ENCODE results near the gene PIAS2. TPM values are rescaled to one million over a fixed set of nuclear protein-coding genes. Genes with fewer than 3 reads are reported as not detected.

PIAS2 gene
- total and polyA plus RNA-seq, 2 of the 13 experiments (the other 11 are each of a cell fraction or from before 2014, with no cell fraction given): 12.2 to 12.7 TPM

DNA sequence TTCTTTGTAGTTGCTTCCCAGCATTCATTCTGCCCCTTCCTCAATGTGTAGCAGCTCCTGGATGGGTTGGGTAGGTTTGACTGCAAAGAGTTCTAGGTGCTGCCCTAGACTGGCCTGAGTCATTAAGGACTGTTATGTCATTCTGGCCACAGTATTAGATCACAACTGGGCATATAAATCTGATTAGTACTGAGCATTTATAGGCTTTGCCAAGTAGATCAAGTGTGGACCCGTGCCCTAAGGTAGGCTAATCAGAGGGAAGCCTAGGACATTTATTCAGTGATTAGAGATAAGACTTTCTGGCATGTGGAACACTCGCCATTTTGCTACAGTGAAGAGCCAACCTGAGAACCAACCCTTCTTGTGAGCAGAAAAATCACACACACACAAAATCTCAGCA lies 2.8 kb upstream of the PIAS2 start:
- ATAC-seq (no peak), FAIRE-seq (no peak), DNase-seq (ENCODE audit: low spot score) (no peak)
- H3K79me2 ChIP-seq (ENCODE audit: insufficient read depth, low read length): peaks cover 17% of the 10 kb centered on the region
- H3K4me2 ChIP-seq (ENCODE audit: low read depth, low read length): no peak overlapping the region
- CTCF ChIA-PET (ENCODE audit: low intra/inter-chr PET ratio, low total read pairs): no interaction called here
- H3K4me1 ChIP-seq (ENCODE audit: insufficient read depth, low read length): peaks cover 18% of the 10 kb centered on the region
- 0% methylated on average over 1 of the region's 2 CpGs for WGBS (ENCODE audit: low lambda C conversion rate)
- no peaks in the 10 kb centered on the region for H3K9me3 ChIP-seq (ENCODE audit: low read length)
- POLR2A ChIA-PET: no interaction called here
- H3K36me3 ChIP-seq (replicated peaks in 1 of 2; ENCODE audit: control insufficient read depth in 1 of 2, insufficient read depth in 2 of 2, low read length in 2 of 2): no peaks in the 10 kb centered on the region
- no TSS peak for BruUV-seq (replicated peaks)
- TF ChIP-seq ZNF7 (CRISPR knock-in tag; IDR thresholded peaks at IDR 0.05) (no peak), CENPX (CRISPR knock-in tag; IDR thresholded peaks at IDR 0.05) (no peak), ZFAT (CRISPR knock-in tag; conservative IDR thresholded peaks at IDR 0.05) (no peak), ZNF816 (CRISPR knock-in tag; IDR thresholded peaks at IDR 0.05; ENCODE audit: borderline replicate concordance) (no peak), HOXD1 (CRISPR knock-in tag; IDR thresholded peaks at IDR 0.05) (no peak), ZNF530 (CRISPR knock-in tag; IDR thresholded peaks at IDR 0.05; ENCODE audit: low read depth) (no peak), HIVEP1 (CRISPR knock-in tag; IDR thresholded peaks at IDR 0.05) (no peak), KDM1A (CRISPR knock-in tag; IDR thresholded peaks at IDR 0.05) (no peak), ZNF33B (CRISPR knock-in tag; IDR thresholded peaks at IDR 0.05) (no peak), SOX6 (IDR thresholded peaks at IDR 0.05) (no peak), SOX6 (CRISPR knock-in tag; IDR thresholded peaks at IDR 0.05) (no peak), IRX3 (CRISPR knock-in tag; IDR thresholded peaks at IDR 0.05; ENCODE audit: borderline replicate concordance, low read depth) (no peak), ONECUT2 (CRISPR knock-in tag; IDR thresholded peaks at IDR 0.05) (no peak)
- TF ChIP-seq, protein P1, sequence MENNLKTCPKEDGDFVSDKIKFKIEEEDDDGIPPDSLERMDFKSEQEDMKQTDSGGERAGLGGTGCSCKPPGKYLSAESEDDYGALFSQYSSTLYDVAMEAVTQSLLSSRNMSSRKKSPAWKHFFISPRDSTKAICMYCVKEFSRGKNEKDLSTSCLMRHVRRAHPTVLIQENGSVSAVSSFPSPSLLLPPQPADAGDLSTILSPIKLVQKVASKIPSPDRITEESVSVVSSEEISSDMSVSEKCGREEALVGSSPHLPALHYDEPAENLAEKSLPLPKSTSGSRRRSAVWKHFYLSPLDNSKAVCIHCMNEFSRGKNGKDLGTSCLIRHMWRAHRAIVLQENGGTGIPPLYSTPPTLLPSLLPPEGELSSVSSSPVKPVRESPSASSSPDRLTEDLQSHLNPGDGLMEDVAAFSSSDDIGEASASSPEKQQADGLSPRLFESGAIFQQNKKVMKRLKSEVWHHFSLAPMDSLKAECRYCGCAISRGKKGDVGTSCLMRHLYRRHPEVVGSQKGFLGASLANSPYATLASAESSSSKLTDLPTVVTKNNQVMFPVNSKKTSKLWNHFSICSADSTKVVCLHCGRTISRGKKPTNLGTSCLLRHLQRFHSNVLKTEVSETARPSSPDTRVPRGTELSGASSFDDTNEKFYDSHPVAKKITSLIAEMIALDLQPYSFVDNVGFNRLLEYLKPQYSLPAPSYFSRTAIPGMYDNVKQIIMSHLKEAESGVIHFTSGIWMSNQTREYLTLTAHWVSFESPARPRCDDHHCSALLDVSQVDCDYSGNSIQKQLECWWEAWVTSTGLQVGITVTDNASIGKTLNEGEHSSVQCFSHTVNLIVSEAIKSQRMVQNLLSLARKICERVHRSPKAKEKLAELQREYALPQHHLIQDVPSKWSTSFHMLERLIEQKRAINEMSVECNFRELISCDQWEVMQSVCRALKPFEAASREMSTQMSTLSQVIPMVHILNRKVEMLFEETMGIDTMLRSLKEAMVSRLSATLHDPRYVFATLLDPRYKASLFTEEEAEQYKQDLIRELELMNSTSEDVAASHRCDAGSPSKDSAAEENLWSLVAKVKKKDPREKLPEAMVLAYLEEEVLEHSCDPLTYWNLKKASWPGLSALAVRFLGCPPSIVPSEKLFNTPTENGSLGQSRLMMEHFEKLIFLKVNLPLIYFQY (CRISPR knock-in tag; IDR thresholded peaks at IDR 0.05; ENCODE audit: borderline replicate concordance): no peak
- TF ChIP-seq, protein P2, sequence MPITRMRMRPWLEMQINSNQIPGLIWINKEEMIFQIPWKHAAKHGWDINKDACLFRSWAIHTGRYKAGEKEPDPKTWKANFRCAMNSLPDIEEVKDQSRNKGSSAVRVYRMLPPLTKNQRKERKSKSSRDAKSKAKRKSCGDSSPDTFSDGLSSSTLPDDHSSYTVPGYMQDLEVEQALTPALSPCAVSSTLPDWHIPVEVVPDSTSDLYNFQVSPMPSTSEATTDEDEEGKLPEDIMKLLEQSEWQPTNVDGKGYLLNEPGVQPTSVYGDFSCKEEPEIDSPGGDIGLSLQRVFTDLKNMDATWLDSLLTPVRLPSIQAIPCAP (CRISPR knock-in tag; IDR thresholded peaks at IDR 0.05; ENCODE audit: low read depth): no peak
- no peaks in the 10 kb centered on the region; a peak in 1 of 5 replicates for H3K27me3 ChIP-seq (ENCODE audit: control insufficient read depth in 1 of 2, insufficient read depth in 2 of 2, low read length in 2 of 2)
- in situ Hi-C loops (cut with HindIII; ENCODE audit: extremely low pct_ligation_motif_present, low pct_unique_long_range_greater_than_20kb): no loop called here
- intact Hi-C loops (cut with micrococcal nuclease; ENCODE audit: unreplicated experiment): no loop called here
- H3K4me3 ChIP-seq (replicated peaks in 1 of 3; ENCODE audit: insufficient read depth in 1 of 3, low read depth in 2 of 3, low read length in 3 of 3): no peak overlapping the region
- no peak overlapping the region for H3K9ac ChIP-seq (ENCODE audit: insufficient read depth, low read depth, low read length)
- no peak overlapping the region for H2AFZ ChIP-seq (ENCODE audit: low read length)
- no peak overlapping the region for H3K27ac ChIP-seq (ENCODE audit: extremely low read length, insufficient read depth, low read length)
- H4K20me1 ChIP-seq (ENCODE audit: insufficient read depth, low read length): no peaks in the 10 kb centered on the region
